HG03565 (cell line): ENCODE measurements around the gene KHNYN.
"Not testable (repeated sequence)": the region's sequence is repeated elsewhere in the genome, so short reads cannot be mapped to it uniquely, and the experiment has no call there.

Experiments
- ATAC-seq: cut with Tn5 transposase; IDR thresholded peaks from one replicate; pipeline ENCODE4 v1.9.1; 2021; ENCODE audit warnings: mild to moderate bottlenecking, moderate library complexity; ENCODE audit not compliant: unreplicated experiment

The KHNYN gene

GRCh38 chr14:24465805-24466204 lies 36.1 kb downstream of the KHNYN start:
- no peak for ATAC-seq

GRCh38 chr14:24470450-24470849 lies 40.7 kb downstream of the KHNYN start:
- not testable (repeated sequence) for ATAC-seq

GRCh38 chr14:24473211-24473610 lies 43.5 kb downstream of the KHNYN start:
- no peak for ATAC-seq

- no peak for ATAC-seq
These were observed 45.5 kb downstream of the KHNYN start for GRCh38 chr14:24475261-24475660.

GRCh38 chr14:24479999-24480398 lies 50.2 kb downstream of the KHNYN start:
- ATAC-seq: not testable (repeated sequence)

- ATAC-seq: peak; percentile 75
These were observed 52.0 kb downstream of the KHNYN start for GRCh38 chr14:24481622-24482324.

- not testable (repeated sequence) for ATAC-seq
These were observed 53.0 kb downstream of the KHNYN start for GRCh38 chr14:24482699-24483303.

GRCh38 chr14:24483604-24484252 lies 54.0 kb downstream of the KHNYN start:
- no peak for ATAC-seq
